ENCODE measurements around the gene IGFBP3. TPM values are rescaled to one million over a fixed set of nuclear protein-coding genes. Genes with fewer than 3 reads are reported as not detected.

IGFBP3 gene
- total RNA-seq, 2 experiments from 2014 or later, result 8.0 to 10.0 TPM

DNA sequence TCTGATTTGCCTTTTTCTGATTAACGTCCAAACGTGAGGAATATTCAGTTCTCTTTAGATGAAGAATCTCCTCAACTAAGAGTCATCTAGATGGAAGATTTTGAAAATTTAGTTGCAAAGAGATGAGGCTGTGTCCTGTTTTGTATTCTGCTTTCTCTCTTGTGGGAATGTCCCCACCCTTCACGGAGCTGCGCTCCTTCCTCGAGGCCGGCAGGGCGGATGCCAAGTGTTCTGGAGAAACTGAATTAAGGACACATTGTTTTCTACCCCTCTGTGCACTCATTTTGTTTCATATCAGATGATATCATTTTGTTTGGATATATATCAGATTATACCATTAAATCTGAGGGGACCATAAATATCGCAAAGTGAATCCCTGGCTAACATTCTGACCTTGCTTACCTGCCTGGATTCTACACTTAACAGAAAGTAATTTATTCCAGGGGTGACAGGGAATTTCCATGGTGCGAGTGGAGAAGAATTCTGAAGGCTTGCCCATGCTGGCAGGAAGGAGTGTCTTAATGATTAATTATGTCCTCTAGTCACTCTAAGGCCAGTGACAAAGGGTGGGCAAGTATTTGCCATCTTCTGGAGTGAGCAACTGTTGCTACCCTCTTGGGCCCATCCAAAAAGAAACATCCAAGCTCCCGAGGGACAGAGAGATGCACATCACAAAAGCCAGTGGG is 47.9 kb upstream of the IGFBP3 start:
- Histone ChIP-seq H3K36me3 (ENCODE audit: insufficient read depth, low read length) (no peaks in the 10 kb centered on the region), H3K27ac (ENCODE audit: low read depth in 1 of 2, low read length in 2 of 2) (no peak overlapping the region), H3K4me3 (ENCODE audit: low read length) (no peak overlapping the region), H3K4me1 (ENCODE audit: insufficient read depth, low read length) (no peaks in the 10 kb centered on the region), H3K9me3 (ENCODE audit: control insufficient read depth in 1 of 2, insufficient read depth in 1 of 2, low read length in 2 of 2) (peaks cover 0 to 7% of the 10 kb centered on the region in 2 experiments), H3K27me3 (ENCODE audit: control insufficient read depth in 1 of 2, insufficient read depth in 2 of 2, low read length in 2 of 2) (no peaks in the 10 kb centered on the region)
- CTCF ChIA-PET, result no interaction called here
- Mint-ChIP-seq H3K9me3 (no peaks in the 10 kb centered on the region), H3K27me3 (no peaks in the 10 kb centered on the region), H3K36me3 (ENCODE audit: low read depth) (peaks cover 17% of the 10 kb centered on the region), H3K27ac (no peak overlapping the region), H3K4me3 (no peak overlapping the region), H3K4me1 (ENCODE audit: low read depth) (no peaks in the 10 kb centered on the region)
- POLR2A ChIA-PET, result no interaction called here
- TF ChIP-seq, protein P1, sequence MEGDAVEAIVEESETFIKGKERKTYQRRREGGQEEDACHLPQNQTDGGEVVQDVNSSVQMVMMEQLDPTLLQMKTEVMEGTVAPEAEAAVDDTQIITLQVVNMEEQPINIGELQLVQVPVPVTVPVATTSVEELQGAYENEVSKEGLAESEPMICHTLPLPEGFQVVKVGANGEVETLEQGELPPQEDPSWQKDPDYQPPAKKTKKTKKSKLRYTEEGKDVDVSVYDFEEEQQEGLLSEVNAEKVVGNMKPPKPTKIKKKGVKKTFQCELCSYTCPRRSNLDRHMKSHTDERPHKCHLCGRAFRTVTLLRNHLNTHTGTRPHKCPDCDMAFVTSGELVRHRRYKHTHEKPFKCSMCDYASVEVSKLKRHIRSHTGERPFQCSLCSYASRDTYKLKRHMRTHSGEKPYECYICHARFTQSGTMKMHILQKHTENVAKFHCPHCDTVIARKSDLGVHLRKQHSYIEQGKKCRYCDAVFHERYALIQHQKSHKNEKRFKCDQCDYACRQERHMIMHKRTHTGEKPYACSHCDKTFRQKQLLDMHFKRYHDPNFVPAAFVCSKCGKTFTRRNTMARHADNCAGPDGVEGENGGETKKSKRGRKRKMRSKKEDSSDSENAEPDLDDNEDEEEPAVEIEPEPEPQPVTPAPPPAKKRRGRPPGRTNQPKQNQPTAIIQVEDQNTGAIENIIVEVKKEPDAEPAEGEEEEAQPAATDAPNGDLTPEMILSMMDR (IDR thresholded peaks at IDR 0.05), result no peak
- DNase-seq (no peak), ATAC-seq (ENCODE audit: poor library complexity) (no peak)
- intact Hi-C loops (cut with DNase I, micrococcal nuclease), result no loop called here

DNA sequence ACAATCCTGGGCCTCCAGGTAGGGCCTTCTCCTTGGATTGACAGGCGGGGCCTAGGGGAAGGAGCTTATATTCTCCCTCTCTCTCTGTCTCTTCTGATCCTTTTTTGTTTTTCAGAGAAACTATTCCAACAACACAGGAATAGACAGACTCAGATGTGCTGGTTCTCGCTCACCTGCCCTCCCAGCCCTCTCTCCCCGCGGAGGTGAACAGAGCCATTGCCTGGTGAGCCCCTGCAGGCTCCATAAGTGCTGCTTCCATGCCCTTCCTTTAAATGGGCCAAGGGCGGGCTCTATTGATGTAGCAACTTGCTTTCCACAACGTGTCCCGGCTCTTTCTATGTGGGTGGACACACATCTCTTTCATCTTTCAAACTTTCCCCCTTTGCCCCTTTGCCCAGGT is 47.2 kb upstream of the IGFBP3 start:
- POLR2A ChIA-PET, result interaction anchor here (0.6 kb wide), 1 partner anchor 117 kb away, joined by 3 read pairs; no protein-coding TSS in a partner anchor

DNA sequence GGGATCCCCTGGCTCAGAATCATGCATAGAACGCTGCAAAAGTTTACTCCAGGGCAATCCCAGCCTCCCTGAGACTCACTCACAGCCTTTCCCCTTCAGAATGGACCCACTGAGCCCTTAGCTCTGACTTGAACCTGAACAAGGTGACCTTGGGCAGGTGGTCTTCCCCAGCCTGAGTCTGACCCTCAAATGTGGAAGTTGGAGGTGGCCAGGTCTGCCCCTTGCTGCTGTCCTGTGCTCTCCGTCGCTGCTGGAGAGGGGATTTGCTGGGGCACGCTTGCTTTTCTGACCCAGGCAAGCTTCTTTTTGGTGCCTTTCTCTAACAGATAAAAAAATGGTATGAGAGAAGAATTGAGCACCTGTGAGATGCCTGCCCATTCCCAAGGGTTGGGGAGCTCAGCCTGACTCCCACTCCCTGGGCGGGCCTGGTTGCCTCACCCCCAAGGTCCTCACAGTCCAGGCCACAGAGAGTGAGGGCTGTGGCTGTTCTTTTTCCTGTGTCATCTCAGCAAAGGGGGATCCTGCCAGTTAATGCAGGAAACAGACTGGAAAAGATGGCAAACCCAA is 46.6 kb upstream of the IGFBP3 start:
- Histone ChIP-seq H3K27me3 (ENCODE audit: control insufficient read depth in 1 of 2, insufficient read depth in 2 of 2, low read length in 2 of 2) (no peaks in the 10 kb centered on the region), H3K27ac (ENCODE audit: low read depth in 1 of 2, low read length in 2 of 2) (no peak overlapping the region), H3K4me3 (ENCODE audit: low read length) (no peak overlapping the region), H3K9me3 (ENCODE audit: control insufficient read depth in 1 of 2, insufficient read depth in 1 of 2, low read length in 2 of 2) (peaks cover 0 to 2% of the 10 kb centered on the region in 2 experiments), H3K4me1 (ENCODE audit: insufficient read depth, low read length) (no peaks in the 10 kb centered on the region), H3K36me3 (ENCODE audit: insufficient read depth, low read length) (no peaks in the 10 kb centered on the region)
- Mint-ChIP-seq H3K27me3 (peaks cover 6% of the 10 kb centered on the region), H3K27ac (no peak overlapping the region), H3K4me3 (no peak overlapping the region), H3K36me3 (ENCODE audit: low read depth) (peaks cover 17% of the 10 kb centered on the region), H3K4me1 (ENCODE audit: low read depth) (no peaks in the 10 kb centered on the region), H3K9me3 (no peaks in the 10 kb centered on the region)
- ChIA-PET CTCF (no interaction called here), POLR2A (interaction anchor here (0.6 kb wide), 1 partner anchor 118 kb away, joined by 3 read pairs; no protein-coding TSS in a partner anchor)
- ATAC-seq (ENCODE audit: poor library complexity), result no peak
- intact Hi-C loops (cut with DNase I, micrococcal nuclease), result no loop called here
- TF ChIP-seq, protein P1 (IDR thresholded peaks at IDR 0.05), result no peak
- DNase-seq, result no peak

More for the DNA sequence above, 47.2 kb upstream of the IGFBP3 start:
- peaks cover 0 to 4% of the 10 kb centered on the region in 2 experiments for H3K9me3 ChIP-seq (ENCODE audit: control insufficient read depth in 1 of 2, insufficient read depth in 1 of 2, low read length in 2 of 2)
- no peaks in the 10 kb centered on the region for H3K4me1 ChIP-seq (ENCODE audit: insufficient read depth, low read length)
- Mint-ChIP-seq H3K36me3 (ENCODE audit: low read depth) (peaks cover 17% of the 10 kb centered on the region), H3K27me3 (peaks cover 6% of the 10 kb centered on the region), H3K4me1 (ENCODE audit: low read depth) (no peaks in the 10 kb centered on the region), H3K4me3 (no peak overlapping the region), H3K27ac (no peak overlapping the region), H3K9me3 (no peaks in the 10 kb centered on the region)
- ATAC-seq (ENCODE audit: poor library complexity), result no peak
- CTCF ChIA-PET, result no interaction called here
- no peaks in the 10 kb centered on the region for H3K36me3 ChIP-seq (ENCODE audit: insufficient read depth, low read length)
- no peak overlapping the region for H3K27ac ChIP-seq (ENCODE audit: low read depth in 1 of 2, low read length in 2 of 2)
- no peaks in the 10 kb centered on the region for H3K27me3 ChIP-seq (ENCODE audit: control insufficient read depth in 1 of 2, insufficient read depth in 2 of 2, low read length in 2 of 2)
- no peak overlapping the region for H3K4me3 ChIP-seq (ENCODE audit: low read length)
- no peak for DNase-seq
- TF ChIP-seq, protein P1 (IDR thresholded peaks at IDR 0.05), result no peak
- intact Hi-C loops (cut with DNase I, micrococcal nuclease), result no loop called here
